Transverse colon (tissue), 3 donors: ENCODE data around the gene CBX5.

ENCODE experiments used
- CTCF ChIP-seq, 5 experiments: fragments of 200-600 bp in 3 of 5; fragments of 450-650 bp in 2 of 5; sonication (generic) in 3 of 5; IDR thresholded peaks; 1 replicate in 2 of 5; 2 replicates in 3 of 5; pipeline ENCODE4 v1.5.1; 2016 to 2017; ENCODE audit warnings: antibody characterized with exemption in 5 of 5, inconsistent platforms in 3 of 5, mild to moderate bottlenecking in 2 of 5, moderate library complexity in 1 of 5
- EP300 ChIP-seq: sonication (generic); formaldehyde crosslinking; IDR thresholded peaks from one replicate; pipeline ENCODE4 v1.6.1; 2017; ENCODE audit warnings: antibody characterized with exemption, low read depth
- POLR2A ChIP-seq: fragments of 450-650 bp; IDR thresholded peaks from one replicate; pipeline ENCODE4 v1.6.1; 2016; ENCODE audit warnings: antibody characterized with exemption, mild to moderate bottlenecking, moderate library complexity

GRCh38 chr12:54311051-54311450, 31.1 kb upstream of the CBX5 start:
- no peak for TF ChIP-seq CTCF (IDR thresholded peaks at IDR 0.05)
- no peak for TF ChIP-seq EP300
- no peak for TF ChIP-seq POLR2A
